Measurements from ENCODE around the gene SIL1.

DNA sequence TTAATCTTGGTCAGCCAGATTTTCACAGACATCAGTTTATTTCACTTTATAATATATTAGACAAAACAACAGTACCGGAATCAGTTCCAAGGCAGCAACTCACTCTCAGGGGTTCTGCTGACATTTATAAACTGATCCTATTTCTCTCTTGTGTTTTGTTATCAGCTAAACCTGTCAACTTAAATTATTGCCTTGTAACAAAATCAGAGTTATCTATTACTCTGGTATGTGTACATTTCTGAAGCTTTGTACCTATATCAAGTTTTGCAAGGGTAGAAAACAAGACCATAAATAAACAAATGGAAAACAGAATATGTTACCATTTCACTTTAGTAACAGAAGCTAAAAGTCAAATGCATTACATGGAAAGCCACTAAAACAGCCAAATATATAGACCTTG is 122.1 kb downstream of the SIL1 start:
- TF ChIP-seq POLR2A (IDR thresholded peaks at IDR 0.05; ENCODE audit: low read depth, low read length) = no peak
- TF ChIP-seq, protein P1, sequence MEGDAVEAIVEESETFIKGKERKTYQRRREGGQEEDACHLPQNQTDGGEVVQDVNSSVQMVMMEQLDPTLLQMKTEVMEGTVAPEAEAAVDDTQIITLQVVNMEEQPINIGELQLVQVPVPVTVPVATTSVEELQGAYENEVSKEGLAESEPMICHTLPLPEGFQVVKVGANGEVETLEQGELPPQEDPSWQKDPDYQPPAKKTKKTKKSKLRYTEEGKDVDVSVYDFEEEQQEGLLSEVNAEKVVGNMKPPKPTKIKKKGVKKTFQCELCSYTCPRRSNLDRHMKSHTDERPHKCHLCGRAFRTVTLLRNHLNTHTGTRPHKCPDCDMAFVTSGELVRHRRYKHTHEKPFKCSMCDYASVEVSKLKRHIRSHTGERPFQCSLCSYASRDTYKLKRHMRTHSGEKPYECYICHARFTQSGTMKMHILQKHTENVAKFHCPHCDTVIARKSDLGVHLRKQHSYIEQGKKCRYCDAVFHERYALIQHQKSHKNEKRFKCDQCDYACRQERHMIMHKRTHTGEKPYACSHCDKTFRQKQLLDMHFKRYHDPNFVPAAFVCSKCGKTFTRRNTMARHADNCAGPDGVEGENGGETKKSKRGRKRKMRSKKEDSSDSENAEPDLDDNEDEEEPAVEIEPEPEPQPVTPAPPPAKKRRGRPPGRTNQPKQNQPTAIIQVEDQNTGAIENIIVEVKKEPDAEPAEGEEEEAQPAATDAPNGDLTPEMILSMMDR (IDR thresholded peaks at IDR 0.05; ENCODE audit: extremely low read depth in 1 of 2, insufficient read depth in 1 of 2, low read depth in 1 of 2, low read length in 2 of 2) = no peak
